Measurements from ENCODE around the gene PDE1A. TPM values are rescaled to one million over a fixed set of nuclear protein-coding genes. Genes with fewer than 3 reads are reported as not detected.

PDE1A gene
- total RNA-seq, 1 donor from 2014 or later = 27.8 TPM

GRCh38 chr2:182448371-182448770, 21.5 kb upstream of the PDE1A start:
- Mint-ChIP-seq H3K36me3 (ENCODE audit: low read depth) (peaks cover 5% of the 10 kb centered on the region), H3K27me3 (ENCODE audit: low read depth) (no peaks in the 10 kb centered on the region), H3K27ac (ENCODE audit: unreplicated experiment) (no peak overlapping the region), H3K4me1 (peaks cover 5% of the 10 kb centered on the region), H3K9me3 (no peaks in the 10 kb centered on the region), H3K4me3 (no peak overlapping the region)
- no peak for TF ChIP-seq CTCF (conservative IDR thresholded peaks at IDR 0.05)
- DNase-seq (ENCODE audit: low read depth, low spot score) = no peak

- Mint-ChIP-seq H3K27ac (ENCODE audit: unreplicated experiment) (no peak overlapping the region), H3K4me3 (no peak overlapping the region), H3K27me3 (ENCODE audit: low read depth) (no peaks in the 10 kb centered on the region), H3K4me1 (peaks cover 5% of the 10 kb centered on the region), H3K36me3 (ENCODE audit: low read depth) (peaks cover 5% of the 10 kb centered on the region), H3K9me3 (no peaks in the 10 kb centered on the region)
- no peak for TF ChIP-seq CTCF (conservative IDR thresholded peaks at IDR 0.05)
- DNase-seq (ENCODE audit: low read depth, low spot score) = no peak
Observed at GRCh38 chr2:182447863-182448262, 21.0 kb upstream of the PDE1A start.

GRCh38 chr2:182447163-182447562, 20.3 kb upstream of the PDE1A start:
- TF ChIP-seq CTCF (conservative IDR thresholded peaks at IDR 0.05) = no peak
- H3K4me3 Mint-ChIP-seq = no peak overlapping the region
- H3K27me3 Mint-ChIP-seq (ENCODE audit: low read depth) = no peaks in the 10 kb centered on the region
- no peaks in the 10 kb centered on the region for H3K9me3 Mint-ChIP-seq
- H3K4me1 Mint-ChIP-seq = peaks cover 5% of the 10 kb centered on the region
- no peak overlapping the region for H3K27ac Mint-ChIP-seq (ENCODE audit: unreplicated experiment)
- no peaks in the 10 kb centered on the region for H3K36me3 Mint-ChIP-seq (ENCODE audit: low read depth)
- DNase-seq (ENCODE audit: low read depth, low spot score) = no peak

GRCh38 chr2:182446087-182446486, 19.3 kb upstream of the PDE1A start:
- Mint-ChIP-seq H3K4me1 (peaks cover 5% of the 10 kb centered on the region), H3K27ac (ENCODE audit: unreplicated experiment) (no peak overlapping the region), H3K4me3 (no peak overlapping the region), H3K36me3 (ENCODE audit: low read depth) (no peaks in the 10 kb centered on the region), H3K27me3 (ENCODE audit: low read depth) (no peaks in the 10 kb centered on the region), H3K9me3 (no peaks in the 10 kb centered on the region)
- DNase-seq (ENCODE audit: low read depth, low spot score) = no peak
- TF ChIP-seq CTCF (conservative IDR thresholded peaks at IDR 0.05) = no peak

- DNase-seq (ENCODE audit: low read depth, low spot score) = no peak
- H3K27me3 Mint-ChIP-seq (ENCODE audit: low read depth) = no peaks in the 10 kb centered on the region
- TF ChIP-seq CTCF (conservative IDR thresholded peaks at IDR 0.05) = no peak
- no peak overlapping the region for H3K4me3 Mint-ChIP-seq
- H3K36me3 Mint-ChIP-seq (ENCODE audit: low read depth) = no peaks in the 10 kb centered on the region
- H3K4me1 Mint-ChIP-seq = peaks cover 5% of the 10 kb centered on the region
- H3K9me3 Mint-ChIP-seq = no peaks in the 10 kb centered on the region
- H3K27ac Mint-ChIP-seq (ENCODE audit: unreplicated experiment) = no peak overlapping the region
Observed at GRCh38 chr2:182445391-182445965, 18.6 kb upstream of the PDE1A start.

Data from neural crest cell (in vitro differentiated cells).